D721Med (cell line): Measurements from ENCODE around the gene HOXB9.

ENCODE experiments used
- DNase-seq: peaks from one replicate; pipeline ENCODE4 v3.0.0; 2011; ENCODE audit warnings: low spot score; ENCODE audit not compliant: insufficient read length
- FAIRE-seq: peaks from 2 replicates; lab custom pipeline; 2011; peaks lifted over from hg19 to GRCh38; lab: Jason Lieb, UNC
- TF ChIP-seq, protein P1 (sequence below): IDR thresholded peaks from 2 replicates; pipeline ENCODE4 v1.5.1; 2012; ENCODE audit warnings: mild to moderate bottlenecking, control low read depth; ENCODE audit not compliant: insufficient read depth; ENCODE audit errors: missing control alignments

Gene HOXB9

DNA sequence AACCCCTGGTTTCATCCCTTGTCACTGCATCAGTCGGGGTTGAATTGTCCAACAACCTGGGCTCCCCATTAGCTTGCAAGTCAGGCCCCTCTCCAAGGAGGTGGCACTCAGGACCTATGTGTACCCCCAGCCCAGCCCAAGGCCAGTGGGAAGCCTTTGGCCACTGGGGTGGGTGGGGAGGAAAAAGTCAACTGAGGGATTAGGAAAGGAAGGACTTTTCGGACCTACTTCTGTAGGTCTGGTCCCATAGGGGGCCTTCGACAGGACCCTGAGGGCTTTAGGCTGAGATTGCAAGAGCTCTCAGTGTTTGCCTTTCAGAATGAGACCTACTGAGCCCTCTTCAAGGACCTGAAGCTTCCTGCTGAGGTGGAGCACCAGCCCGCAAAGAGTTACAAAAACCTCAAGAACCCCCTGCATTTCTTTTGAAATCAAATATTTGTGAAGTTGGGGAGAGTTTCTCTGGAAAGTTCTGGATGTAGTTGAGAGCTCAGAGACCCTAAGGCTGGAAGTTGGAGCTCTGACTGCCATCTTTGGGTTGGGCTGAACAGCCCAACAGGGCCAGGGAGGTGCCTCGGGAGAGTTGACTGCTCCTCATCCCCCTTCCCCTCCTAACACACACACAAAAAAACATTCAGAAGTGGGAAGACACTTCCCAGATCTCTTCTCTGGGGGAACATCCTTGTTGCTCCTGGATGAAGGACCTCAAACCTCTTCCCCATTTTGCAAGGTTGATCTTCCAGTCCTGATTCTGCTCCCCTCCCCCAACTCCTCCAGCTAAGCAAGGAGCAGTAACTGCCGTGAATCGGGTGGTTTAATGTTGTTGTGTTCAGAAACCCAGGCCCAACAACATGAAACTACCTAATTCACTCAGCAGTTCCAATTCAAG is 5.8 kb upstream of the HOXB9 start:
- DNase-seq (no peak), FAIRE-seq (no peak)
- TF ChIP-seq, protein P1, sequence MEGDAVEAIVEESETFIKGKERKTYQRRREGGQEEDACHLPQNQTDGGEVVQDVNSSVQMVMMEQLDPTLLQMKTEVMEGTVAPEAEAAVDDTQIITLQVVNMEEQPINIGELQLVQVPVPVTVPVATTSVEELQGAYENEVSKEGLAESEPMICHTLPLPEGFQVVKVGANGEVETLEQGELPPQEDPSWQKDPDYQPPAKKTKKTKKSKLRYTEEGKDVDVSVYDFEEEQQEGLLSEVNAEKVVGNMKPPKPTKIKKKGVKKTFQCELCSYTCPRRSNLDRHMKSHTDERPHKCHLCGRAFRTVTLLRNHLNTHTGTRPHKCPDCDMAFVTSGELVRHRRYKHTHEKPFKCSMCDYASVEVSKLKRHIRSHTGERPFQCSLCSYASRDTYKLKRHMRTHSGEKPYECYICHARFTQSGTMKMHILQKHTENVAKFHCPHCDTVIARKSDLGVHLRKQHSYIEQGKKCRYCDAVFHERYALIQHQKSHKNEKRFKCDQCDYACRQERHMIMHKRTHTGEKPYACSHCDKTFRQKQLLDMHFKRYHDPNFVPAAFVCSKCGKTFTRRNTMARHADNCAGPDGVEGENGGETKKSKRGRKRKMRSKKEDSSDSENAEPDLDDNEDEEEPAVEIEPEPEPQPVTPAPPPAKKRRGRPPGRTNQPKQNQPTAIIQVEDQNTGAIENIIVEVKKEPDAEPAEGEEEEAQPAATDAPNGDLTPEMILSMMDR: no peak

DNA sequence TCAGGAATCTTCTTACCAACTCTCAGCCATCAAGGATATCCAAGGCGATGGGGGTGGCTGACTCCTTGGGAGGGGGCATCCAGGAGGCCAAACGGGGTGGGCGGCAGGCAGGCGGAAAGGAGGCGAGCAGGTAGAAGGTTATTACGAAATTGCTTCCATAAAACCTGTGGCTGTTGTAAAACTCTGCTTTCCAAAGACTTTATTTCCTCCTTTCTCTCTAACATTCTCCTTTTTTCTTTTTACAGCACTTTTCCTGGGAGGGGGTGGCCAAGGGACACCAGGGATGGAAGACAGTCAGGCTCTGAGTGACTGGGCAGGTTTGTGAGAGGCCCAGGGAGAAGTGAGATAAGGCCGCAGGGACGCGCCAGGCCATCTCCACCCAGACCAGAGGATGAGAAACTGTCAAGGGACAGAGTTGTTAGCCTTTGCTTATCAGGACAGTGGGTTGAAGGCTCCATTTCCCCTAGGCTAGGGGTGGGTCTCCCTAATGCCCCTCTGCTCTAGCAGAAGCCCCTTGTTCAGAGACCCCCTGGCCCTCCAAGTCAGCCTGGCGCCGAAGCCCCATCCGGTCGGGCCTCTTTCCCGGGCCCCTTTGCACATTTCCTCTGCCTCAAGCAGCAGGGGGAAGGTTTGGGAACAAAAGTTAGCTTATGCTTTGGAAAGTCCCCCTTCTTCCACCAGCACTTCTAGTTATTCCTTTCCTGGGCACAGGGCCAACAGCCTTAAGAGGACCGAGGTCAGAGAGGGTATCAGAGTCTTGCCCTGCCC is 5.0 kb upstream of the HOXB9 start:
- TF ChIP-seq, protein P1: no peak
- FAIRE-seq (no peak), DNase-seq (no peak)

GRCh38 chr17:48630009-48630924 is 4.1 kb upstream of the HOXB9 start:
- FAIRE-seq (no peak), DNase-seq (no peak)

DNA sequence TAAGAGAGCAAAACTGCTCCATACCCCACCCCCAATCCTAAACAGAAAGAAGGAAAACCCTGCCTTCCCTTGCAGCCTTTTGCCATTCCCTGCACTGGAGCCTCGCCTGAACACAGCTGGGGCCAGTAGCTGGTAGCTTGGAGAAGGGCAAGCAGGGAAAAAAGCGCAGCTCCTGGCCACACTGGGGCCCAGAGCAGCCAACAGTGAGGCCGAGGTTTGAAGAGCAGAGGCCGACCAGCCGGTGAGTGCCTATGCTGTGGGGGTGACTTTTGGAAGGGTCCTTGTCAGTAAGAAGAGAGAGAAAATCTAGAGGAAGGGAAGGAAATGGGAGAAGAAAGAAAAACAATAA is 3.2 kb upstream of the HOXB9 start:
- FAIRE-seq (no peak), DNase-seq (no peak)
- TF ChIP-seq, protein P1: no peak

More at GRCh38 chr17:48630009-48630924, 4.1 kb upstream of the HOXB9 start:
- TF ChIP-seq, protein P1: no peak

GRCh38 chr17:48628649-48629410 is 2.7 kb upstream of the HOXB9 start:
- TF ChIP-seq, protein P1: no peak
- FAIRE-seq: no peak

More at GRCh38 chr17:48628649-48629410, 2.7 kb upstream of the HOXB9 start:
- no peak for DNase-seq
